CD8-positive, alpha-beta memory T cell (primary cell): Measurements from ENCODE around the gene PTPN22. TPM values are rescaled to one million over a fixed set of nuclear protein-coding genes. Genes with fewer than 3 reads are reported as not detected.
A peak's percentile ranks its signal among the peaks of the same experiment; 100 is the strongest.

Experiments
- CTCF ChIA-PET: fragments of 350-600 bp; sonication (Branson Sonifier 250); formaldehyde crosslinking; loops from one replicate; lab custom pipeline; 2021; ENCODE audit warnings: antibody characterized with exemption; lab: Charles Lee
- POLR2A ChIA-PET: fragments of 350-600 bp; sonication (Branson Sonifier 250); formaldehyde crosslinking; loops from one replicate; lab custom pipeline; 2021; ENCODE audit warnings: antibody characterized with exemption; lab: Charles Lee
- DNase-seq, 5 donors: peaks; one replicate each; pipeline versions ENCODE4 v3.0.0 to v3.0.0-alpha.2; 2020 to 2022; ENCODE audit warnings: mixed read lengths in 1 of 5
- H3K27ac ChIP-seq: one replicate; pipeline ENCODE4 v1.7.0; 2013; ENCODE audit warnings: low read depth, mild to moderate bottlenecking, low read length, moderate library complexity
- H3K27me3 ChIP-seq: 2 replicates; pipeline ENCODE4 v1.7.0; 2013; ENCODE audit warnings: low read length, mild to moderate bottlenecking; ENCODE audit not compliant: insufficient read depth, poor library complexity, severe bottlenecking
- H3K36me3 ChIP-seq: 2 replicates; pipeline ENCODE4 v1.7.0; 2013; ENCODE audit warnings: mild to moderate bottlenecking, low read length, moderate library complexity; ENCODE audit not compliant: insufficient read depth
- H3K4me1 ChIP-seq: 2 replicates; pipeline ENCODE4 v1.7.0; 2013; ENCODE audit warnings: mild to moderate bottlenecking, low read length, moderate library complexity; ENCODE audit not compliant: insufficient read depth
- H3K4me3 ChIP-seq: 2 replicates; pipeline ENCODE4 v1.7.0; 2013; ENCODE audit warnings: mild to moderate bottlenecking, low read length
- H3K9me3 ChIP-seq: 2 replicates; pipeline ENCODE4 v1.7.0; 2013; ENCODE audit warnings: mild to moderate bottlenecking, low read length
- H3K27ac Mint-ChIP-seq, 8 donors: one replicate each; pipeline ENCODE4 v1.8.0; 2020 to 2021; ENCODE audit warnings: mixed read lengths in 8 of 8, mild to moderate bottlenecking in 6 of 8, inconsistent platforms in 3 of 8, moderate library complexity in 3 of 8
- H3K27me3 Mint-ChIP-seq, 2 donors: one replicate each; pipeline ENCODE4 v1.8.0; 2020 to 2021; ENCODE audit warnings: mixed read lengths in 2 of 2, mild to moderate bottlenecking in 1 of 2, moderate library complexity in 1 of 2
- H3K36me3 Mint-ChIP-seq, 3 donors: one replicate each; pipeline ENCODE4 v1.8.0; 2020 to 2021; ENCODE audit warnings: mixed read lengths in 3 of 3, inconsistent platforms in 1 of 3, mild to moderate bottlenecking in 1 of 3
- H3K4me1 Mint-ChIP-seq, 3 donors: one replicate each; pipeline ENCODE4 v1.8.0; 2020 to 2021; ENCODE audit warnings: mixed read lengths in 3 of 3, inconsistent platforms in 1 of 3, mild to moderate bottlenecking in 1 of 3
- H3K4me3 Mint-ChIP-seq, 7 donors: one replicate each; pipeline ENCODE4 v1.8.0; 2020 to 2021; ENCODE audit warnings: mixed read lengths in 7 of 7, mild to moderate bottlenecking in 6 of 7, moderate library complexity in 4 of 7, inconsistent platforms in 2 of 7
- H3K9me3 Mint-ChIP-seq, 5 donors: one replicate each; pipeline ENCODE4 v1.8.0; 2020 to 2022; ENCODE audit warnings: mixed read lengths in 5 of 5, mild to moderate bottlenecking in 3 of 5, moderate library complexity in 2 of 5, inconsistent platforms in 1 of 5
- polyA plus RNA-seq: library from polyadenylated mRNA; unstranded; fragments of 300-500 nt; fragmentation: Illumina TruSeq; gene quantifications from one replicate; pipeline ENCODE4 v1.2.3, GENCODE V29; 2021
- total RNA-seq, 2 experiments: library from RNA; stranded (reverse); gene quantifications; one replicate each; pipeline ENCODE4 v1.2.3, GENCODE V29; 2021

The PTPN22 gene
- total and polyA plus RNA-seq, 3 experiments from 2014 or later = 57.7 to 83.2 (median 66.5) TPM

- Mint-ChIP-seq H3K27me3 (no peaks in the 10 kb centered on the region), H3K4me3 (peak overlapping the region; percentile 35 to 74 (median 64)), H3K27ac (peak overlapping the region in 1 of 8 donors; percentile 85), H3K36me3 (peaks cover 0 to 10% (median 0%) of the 10 kb centered on the region in 3 donors), H3K4me1 (peaks cover 36 to 43% (median 41%) of the 10 kb centered on the region in 3 donors), H3K9me3 (no peaks in the 10 kb centered on the region)
- DNase-seq = peak in 1 of 5 donors; percentile 27
- H3K27me3 ChIP-seq = no peaks in the 10 kb centered on the region
- peak overlapping the region; percentile 11 for H3K4me3 ChIP-seq
- CTCF ChIA-PET = interaction anchor here (1.0 to 2.0 kb wide), 2 partner anchors 15 to 28 kb away, joined by 4 to 5 read pairs; partner anchors contain the start of gene RSBN1
- no peaks in the 10 kb centered on the region for H3K36me3 ChIP-seq
- H3K27ac ChIP-seq = peak overlapping the region; percentile 52
- POLR2A ChIA-PET = interaction anchor here (1.2 to 1.8 kb wide), 2 partner anchors 25 to 28 kb away, joined by 11 to 22 read pairs; partner anchors contain the start of genes PHTF1 and RSBN1
- H3K9me3 ChIP-seq = no peaks in the 10 kb centered on the region
- H3K4me1 ChIP-seq = peaks cover 83% of the 10 kb centered on the region
Measured at GRCh38 chr1:113784104-113784779, 87.3 kb downstream of the PTPN22 start.

DNA sequence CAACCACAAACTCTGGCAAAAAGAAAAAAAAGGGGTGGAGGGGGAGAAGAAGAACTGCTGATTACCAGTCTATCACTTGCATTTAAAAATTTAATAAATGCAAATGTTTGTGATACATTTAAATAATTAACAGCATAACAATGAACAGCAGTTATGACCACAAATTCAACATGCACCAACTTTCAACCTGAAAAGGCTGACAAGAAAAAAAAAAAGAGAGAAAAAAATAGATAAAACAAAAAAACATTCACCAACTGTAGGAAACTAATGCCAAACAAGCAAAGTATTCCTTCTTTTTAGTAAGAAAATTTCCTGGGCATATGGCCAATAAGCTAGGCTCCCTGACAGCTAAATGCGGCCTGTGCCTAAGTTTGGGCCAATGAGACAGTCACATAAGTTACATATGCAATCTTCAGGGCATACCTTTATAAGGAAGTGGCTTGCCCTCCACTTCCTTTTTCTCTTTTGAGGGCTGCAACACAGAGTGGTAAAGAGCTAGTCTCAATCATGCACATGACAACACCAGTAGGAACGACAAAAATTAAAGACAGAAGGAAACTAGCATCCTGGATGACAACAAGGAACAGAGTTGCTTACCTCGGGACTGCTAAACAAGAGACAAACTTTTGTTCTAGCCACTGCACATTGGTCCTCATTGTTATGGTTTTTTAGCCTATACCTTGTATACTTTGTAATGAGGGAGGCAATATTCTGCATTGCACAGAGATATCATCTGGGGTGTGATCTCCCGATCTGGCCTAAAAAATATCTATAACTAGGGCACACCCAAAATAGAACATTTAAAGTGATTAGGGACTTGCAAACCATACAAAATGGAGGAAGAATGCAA is 88.0 kb downstream of the PTPN22 start:
- H3K27ac ChIP-seq = peak overlapping the region; percentile 52
- no peaks in the 10 kb centered on the region for H3K36me3 ChIP-seq
- H3K27me3 Mint-ChIP-seq = no peaks in the 10 kb centered on the region
- ChIA-PET CTCF (interaction anchor here (0.9 to 2.0 kb wide), 2 partner anchors 15 to 29 kb away, joined by 3 to 5 read pairs; partner anchors contain the start of gene RSBN1), POLR2A (interaction anchor here (0.9 to 1.8 kb wide), 4 partner anchors 9 to 157 kb away, joined by 3 to 22 read pairs (median 10); partner anchors contain the start of genes PHTF1 and RSBN1)
- H3K27me3 ChIP-seq = no peaks in the 10 kb centered on the region
- peak overlapping the region; percentile 13 to 74 (median 64) for H3K4me3 Mint-ChIP-seq
- peaks cover 84% of the 10 kb centered on the region for H3K4me1 ChIP-seq
- peak; percentile 25 to 71 (median 69) for DNase-seq
- no peaks in the 10 kb centered on the region for H3K9me3 ChIP-seq
- no peaks in the 10 kb centered on the region for H3K9me3 Mint-ChIP-seq
- H3K27ac Mint-ChIP-seq = no peak overlapping the region
- peaks cover 3 to 7% (median 3%) of the 10 kb centered on the region in 3 donors for H3K36me3 Mint-ChIP-seq
- peaks cover 33 to 38% (median 35%) of the 10 kb centered on the region in 3 donors for H3K4me1 Mint-ChIP-seq
- H3K4me3 ChIP-seq = peak overlapping the region; percentile 11

- no peak overlapping the region for H3K4me3 ChIP-seq
- no peak for DNase-seq
- H3K4me3 Mint-ChIP-seq = no peak overlapping the region
- ChIA-PET CTCF (no interaction called here), POLR2A (interaction anchor here (2.8 kb wide), 1 partner anchor 29 kb away, joined by 19 read pairs; the partner anchor contains the start of gene RSBN1)
- H3K4me1 ChIP-seq = peaks cover 84% of the 10 kb centered on the region
- H3K27ac ChIP-seq = no peak overlapping the region
- H3K9me3 ChIP-seq = no peaks in the 10 kb centered on the region
- H3K36me3 ChIP-seq = no peaks in the 10 kb centered on the region
- H3K9me3 Mint-ChIP-seq = no peaks in the 10 kb centered on the region
- peaks cover 24 to 34% (median 32%) of the 10 kb centered on the region in 3 donors for H3K4me1 Mint-ChIP-seq
- H3K27ac Mint-ChIP-seq = no peak overlapping the region
- no peaks in the 10 kb centered on the region for H3K27me3 Mint-ChIP-seq
- no peaks in the 10 kb centered on the region for H3K27me3 ChIP-seq
- H3K36me3 Mint-ChIP-seq = peaks cover 4 to 8% (median 4%) of the 10 kb centered on the region in 3 donors
Measured at GRCh38 chr1:113782406-113782805, 89.1 kb downstream of the PTPN22 start.

- H3K27ac Mint-ChIP-seq = no peak overlapping the region
- ChIA-PET POLR2A (interaction anchor here (0.6 to 2.8 kb wide), 4 partner anchors 12 to 31 kb away, joined by 3 to 19 read pairs (median 6); partner anchors contain the start of genes PHTF1 and RSBN1), CTCF (interaction anchor here (0.7 to 1.6 kb wide), 3 partner anchors 19 to 31 kb away, joined by 3 to 6 read pairs (median 3); partner anchors contain the start of gene PHTF1)
- H3K4me1 ChIP-seq = peaks cover 74% of the 10 kb centered on the region
- no peaks in the 10 kb centered on the region for H3K27me3 Mint-ChIP-seq
- peaks cover 10% of the 10 kb centered on the region for H3K36me3 ChIP-seq
- peaks cover 11 to 22% (median 11%) of the 10 kb centered on the region in 3 donors for H3K36me3 Mint-ChIP-seq
- peak in 2 of 5 donors; percentile 9 to 29 for DNase-seq
- H3K27me3 ChIP-seq = no peaks in the 10 kb centered on the region
- H3K4me3 ChIP-seq = peak overlapping the region; percentile 16
- no peaks in the 10 kb centered on the region for H3K9me3 Mint-ChIP-seq
- H3K27ac ChIP-seq = peak overlapping the region; percentile 12
- peaks cover 10 to 25% (median 24%) of the 10 kb centered on the region in 3 donors for H3K4me1 Mint-ChIP-seq
- H3K4me3 Mint-ChIP-seq = no peak overlapping the region
- no peaks in the 10 kb centered on the region for H3K9me3 ChIP-seq
Measured at GRCh38 chr1:113780374-113781146, 91.0 kb downstream of the PTPN22 start.

- ChIA-PET CTCF (no interaction called here), POLR2A (no interaction called here)
- Mint-ChIP-seq H3K9me3 (no peaks in the 10 kb centered on the region), H3K27me3 (no peaks in the 10 kb centered on the region), H3K27ac (peak overlapping the region in 2 of 8 donors; percentile 10 to 87), H3K36me3 (peaks cover 11 to 28% (median 11%) of the 10 kb centered on the region in 3 donors), H3K4me3 (no peak overlapping the region), H3K4me1 (peaks cover 4 to 19% (median 17%) of the 10 kb centered on the region in 3 donors)
- no peaks in the 10 kb centered on the region for H3K9me3 ChIP-seq
- peaks cover 10% of the 10 kb centered on the region for H3K36me3 ChIP-seq
- peaks cover 64% of the 10 kb centered on the region for H3K4me1 ChIP-seq
- DNase-seq = no peak
- H3K27ac ChIP-seq = no peak overlapping the region
- H3K27me3 ChIP-seq = no peaks in the 10 kb centered on the region
- H3K4me3 ChIP-seq = no peak overlapping the region
Measured at GRCh38 chr1:113779542-113779941, 92.0 kb downstream of the PTPN22 start.

GRCh38 chr1:113777561-113777960 is 94.0 kb downstream of the PTPN22 start:
- ChIA-PET POLR2A (no interaction called here), CTCF (no interaction called here)
- DNase-seq = no peak
- Histone ChIP-seq H3K27me3 (no peaks in the 10 kb centered on the region), H3K27ac (no peak overlapping the region), H3K4me1 (peaks cover 44% of the 10 kb centered on the region), H3K9me3 (no peaks in the 10 kb centered on the region), H3K4me3 (no peak overlapping the region), H3K36me3 (peaks cover 10% of the 10 kb centered on the region)
- Mint-ChIP-seq H3K36me3 (peaks cover 11 to 39% (median 13%) of the 10 kb centered on the region in 3 donors), H3K27ac (no peak overlapping the region), H3K4me1 (peaks cover 4 to 21% (median 20%) of the 10 kb centered on the region in 3 donors), H3K9me3 (no peaks in the 10 kb centered on the region), H3K4me3 (no peak overlapping the region), H3K27me3 (no peaks in the 10 kb centered on the region)

GRCh38 chr1:113770031-113770430 is 101.5 kb downstream of the PTPN22 start:
- Histone ChIP-seq H3K36me3 (peaks cover 20% of the 10 kb centered on the region), H3K4me3 (no peak overlapping the region), H3K27me3 (no peaks in the 10 kb centered on the region), H3K9me3 (no peaks in the 10 kb centered on the region), H3K4me1 (peaks cover 12% of the 10 kb centered on the region), H3K27ac (no peak overlapping the region)
- peaks cover 0 to 67% (median 31%) of the 10 kb centered on the region in 3 donors for H3K36me3 Mint-ChIP-seq
- H3K27ac Mint-ChIP-seq = peak overlapping the region in 3 of 8 donors; percentile 25 to 72 (median 26)
- POLR2A ChIA-PET = interaction anchor here (1.4 kb wide), 1 partner anchor 11 kb away, joined by 4 read pairs; the partner anchor contains the start of gene PHTF1
- peaks cover 41 to 56% (median 44%) of the 10 kb centered on the region in 3 donors for H3K4me1 Mint-ChIP-seq
- no peaks in the 10 kb centered on the region for H3K9me3 Mint-ChIP-seq
- peak overlapping the region in 1 of 7 donors; percentile 22 for H3K4me3 Mint-ChIP-seq
- H3K27me3 Mint-ChIP-seq = no peaks in the 10 kb centered on the region
- CTCF ChIA-PET = no interaction called here
- no peak for DNase-seq
